ENCODE measurements around the gene DGKH. TPM values are rescaled to one million over a fixed set of nuclear protein-coding genes. Genes with fewer than 3 reads are reported as not detected.

Gene DGKH
- total and polyA plus RNA-seq, 9 donors: 2.4 to 5.1 (median 2.8) TPM

- 78% methylated on average over 3 of the region's 5 CpGs for WGBS (ENCODE audit: insufficient coverage)
- peaks cover 4% of the 10 kb centered on the region for H3K36me3 ChIP-seq (ENCODE audit: control insufficient read depth, insufficient read depth, low read length)
- H3K27ac ChIP-seq (ENCODE audit: low read length): no peak overlapping the region
- no peak for DNase-seq
- no peak overlapping the region for H3K4me3 ChIP-seq (ENCODE audit: low read length)
- peaks cover 2% of the 10 kb centered on the region for H3K27me3 ChIP-seq (ENCODE audit: control insufficient read depth, insufficient read depth, low read length)
- H3K4me1 ChIP-seq (ENCODE audit: control insufficient read depth, insufficient read depth, low read length): no peaks in the 10 kb centered on the region
- H3K9me3 ChIP-seq (replicated peaks; ENCODE audit: control insufficient read depth, low read depth, low read length): peaks cover 4% of the 10 kb centered on the region
Observed at GRCh38 chr13:42054798-42055499, 6.5 kb downstream of the DGKH start.

- H3K4me3 ChIP-seq (ENCODE audit: low read length): no peak overlapping the region
- peaks cover 4% of the 10 kb centered on the region for H3K9me3 ChIP-seq (replicated peaks; ENCODE audit: control insufficient read depth, low read depth, low read length)
Observed at GRCh38 chr13:42055500-42056085, 7.1 kb downstream of the DGKH start.

GRCh38 chr13:42056146-42056545, 7.7 kb downstream of the DGKH start:
- H3K27ac ChIP-seq (ENCODE audit: low read length): no peak overlapping the region
- H3K9me3 ChIP-seq (replicated peaks; ENCODE audit: control insufficient read depth, low read depth, low read length): peaks cover 4% of the 10 kb centered on the region
- H3K36me3 ChIP-seq (ENCODE audit: control insufficient read depth, insufficient read depth, low read length): peaks cover 4% of the 10 kb centered on the region
- DNase-seq: peak; percentile 12
- no peaks in the 10 kb centered on the region for H3K27me3 ChIP-seq (ENCODE audit: control insufficient read depth, insufficient read depth, low read length)
- no peaks in the 10 kb centered on the region for H3K4me1 ChIP-seq (ENCODE audit: control insufficient read depth, insufficient read depth, low read length)
- WGBS (ENCODE audit: insufficient coverage): no CpG with 5 or more reads among the region's 1 CpG
- H3K4me3 ChIP-seq (ENCODE audit: low read length): no peak overlapping the region

More at GRCh38 chr13:42055500-42056085, 7.1 kb downstream of the DGKH start:
- H3K36me3 ChIP-seq (ENCODE audit: control insufficient read depth, insufficient read depth, low read length): peaks cover 4% of the 10 kb centered on the region
- no peaks in the 10 kb centered on the region for H3K4me1 ChIP-seq (ENCODE audit: control insufficient read depth, insufficient read depth, low read length)
- no peak overlapping the region for H3K27ac ChIP-seq (ENCODE audit: low read length)
- whole genome bisulfite sequencing (ENCODE audit: insufficient coverage): 70% methylated on average over 2 of the region's 6 CpGs
- H3K27me3 ChIP-seq (ENCODE audit: control insufficient read depth, insufficient read depth, low read length): no peaks in the 10 kb centered on the region
- DNase-seq: no peak

- no peak overlapping the region for H3K27ac ChIP-seq (ENCODE audit: low read length)
- H3K36me3 ChIP-seq (ENCODE audit: control insufficient read depth, insufficient read depth, low read length): peaks cover 4% of the 10 kb centered on the region
- 71% methylated on average over 2 of the region's 6 CpGs for WGBS (ENCODE audit: insufficient coverage)
- H3K4me1 ChIP-seq (ENCODE audit: control insufficient read depth, insufficient read depth, low read length): no peaks in the 10 kb centered on the region
- H3K4me3 ChIP-seq (ENCODE audit: low read length): no peak overlapping the region
- no peak for DNase-seq
- no peaks in the 10 kb centered on the region for H3K27me3 ChIP-seq (ENCODE audit: control insufficient read depth, insufficient read depth, low read length)
- H3K9me3 ChIP-seq (replicated peaks; ENCODE audit: control insufficient read depth, low read depth, low read length): peaks cover 4% of the 10 kb centered on the region
Observed at GRCh38 chr13:42056583-42056982, 8.1 kb downstream of the DGKH start.

- DNase-seq: no peak
- H3K4me1 ChIP-seq (ENCODE audit: control insufficient read depth, insufficient read depth, low read length): no peaks in the 10 kb centered on the region
- H3K36me3 ChIP-seq (ENCODE audit: control insufficient read depth, insufficient read depth, low read length): peaks cover 4% of the 10 kb centered on the region
- H3K4me3 ChIP-seq (ENCODE audit: low read length): no peak overlapping the region
- WGBS (ENCODE audit: insufficient coverage): no CpG with 5 or more reads among the region's 2 CpGs
- H3K9me3 ChIP-seq (replicated peaks; ENCODE audit: control insufficient read depth, low read depth, low read length): peaks cover 4% of the 10 kb centered on the region
- H3K27me3 ChIP-seq (ENCODE audit: control insufficient read depth, insufficient read depth, low read length): no peaks in the 10 kb centered on the region
- no peak overlapping the region for H3K27ac ChIP-seq (ENCODE audit: low read length)
Observed at GRCh38 chr13:42057918-42058530, 9.6 kb downstream of the DGKH start.

GRCh38 chr13:42061943-42062342, 13.5 kb downstream of the DGKH start:
- DNase-seq: no peak
- no peak overlapping the region for H3K4me3 ChIP-seq (ENCODE audit: low read length)
- H3K27ac ChIP-seq (ENCODE audit: low read length): no peak overlapping the region
- peaks cover 4% of the 10 kb centered on the region for H3K36me3 ChIP-seq (ENCODE audit: control insufficient read depth, insufficient read depth, low read length)
- H3K9me3 ChIP-seq (replicated peaks; ENCODE audit: control insufficient read depth, low read depth, low read length): peaks cover 4% of the 10 kb centered on the region
- H3K4me1 ChIP-seq (ENCODE audit: control insufficient read depth, insufficient read depth, low read length): no peaks in the 10 kb centered on the region
- no peaks in the 10 kb centered on the region for H3K27me3 ChIP-seq (ENCODE audit: control insufficient read depth, insufficient read depth, low read length)

GRCh38 chr13:42063105-42063504, 14.7 kb downstream of the DGKH start:
- peaks cover 4% of the 10 kb centered on the region for H3K9me3 ChIP-seq (replicated peaks; ENCODE audit: control insufficient read depth, low read depth, low read length)
- H3K36me3 ChIP-seq (ENCODE audit: control insufficient read depth, insufficient read depth, low read length): peaks cover 4% of the 10 kb centered on the region
- DNase-seq: no peak
- no peak overlapping the region for H3K27ac ChIP-seq (ENCODE audit: low read length)
- no peaks in the 10 kb centered on the region for H3K4me1 ChIP-seq (ENCODE audit: control insufficient read depth, insufficient read depth, low read length)
- no peak overlapping the region for H3K4me3 ChIP-seq (ENCODE audit: low read length)
- no CpG with 5 or more reads among the region's 2 CpGs for WGBS (ENCODE audit: insufficient coverage)
- H3K27me3 ChIP-seq (ENCODE audit: control insufficient read depth, insufficient read depth, low read length): no peaks in the 10 kb centered on the region

- Histone ChIP-seq H3K27ac (ENCODE audit: low read length) (no peak overlapping the region), H3K27me3 (ENCODE audit: control insufficient read depth, insufficient read depth, low read length) (no peaks in the 10 kb centered on the region), H3K36me3 (ENCODE audit: control insufficient read depth, insufficient read depth, low read length) (no peaks in the 10 kb centered on the region), H3K9me3 (replicated peaks; ENCODE audit: control insufficient read depth, low read depth, low read length) (no peaks in the 10 kb centered on the region), H3K4me3 (ENCODE audit: low read length) (no peak overlapping the region), H3K4me1 (ENCODE audit: control insufficient read depth, insufficient read depth, low read length) (no peaks in the 10 kb centered on the region)
- WGBS (ENCODE audit: insufficient coverage): 70% methylated on average over 5 of the region's 6 CpGs
- DNase-seq: peak; percentile 11
Observed at GRCh38 chr13:42064259-42064658, 15.8 kb downstream of the DGKH start.

- WGBS (ENCODE audit: insufficient coverage): 94% methylated on average over 4 of the region's 5 CpGs
Observed at GRCh38 chr13:42064966-42065365, 16.5 kb downstream of the DGKH start.

GRCh38 chr13:42065414-42065813, 17.0 kb downstream of the DGKH start:
- no peak for DNase-seq
- H3K36me3 ChIP-seq (ENCODE audit: control insufficient read depth, insufficient read depth, low read length): no peaks in the 10 kb centered on the region
- H3K27me3 ChIP-seq (ENCODE audit: control insufficient read depth, insufficient read depth, low read length): no peaks in the 10 kb centered on the region
- no peak overlapping the region for H3K27ac ChIP-seq (ENCODE audit: low read length)
- 94% methylated on average over 3 of the region's 4 CpGs for WGBS (ENCODE audit: insufficient coverage)
- H3K4me1 ChIP-seq (ENCODE audit: control insufficient read depth, insufficient read depth, low read length): no peaks in the 10 kb centered on the region
- no peaks in the 10 kb centered on the region for H3K9me3 ChIP-seq (replicated peaks; ENCODE audit: control insufficient read depth, low read depth, low read length)
- H3K4me3 ChIP-seq (ENCODE audit: low read length): no peak overlapping the region

More at GRCh38 chr13:42064966-42065365, 16.5 kb downstream of the DGKH start:
- no peak overlapping the region for H3K4me3 ChIP-seq (ENCODE audit: low read length)
- no peaks in the 10 kb centered on the region for H3K36me3 ChIP-seq (ENCODE audit: control insufficient read depth, insufficient read depth, low read length)
- DNase-seq: no peak
- H3K9me3 ChIP-seq (replicated peaks; ENCODE audit: control insufficient read depth, low read depth, low read length): no peaks in the 10 kb centered on the region
- no peak overlapping the region for H3K27ac ChIP-seq (ENCODE audit: low read length)
- no peaks in the 10 kb centered on the region for H3K27me3 ChIP-seq (ENCODE audit: control insufficient read depth, insufficient read depth, low read length)
- H3K4me1 ChIP-seq (ENCODE audit: control insufficient read depth, insufficient read depth, low read length): no peaks in the 10 kb centered on the region

All from muscle of leg (tissue), 11 donors.